ENCODE measurements around the gene ME1. TPM values are rescaled to one million over a fixed set of nuclear protein-coding genes. Genes with fewer than 3 reads are reported as not detected.
A peak's percentile ranks its signal among the peaks of the same experiment; 100 is the strongest.

Gene ME1
- total RNA-seq, 2 donors from 2014 or later: 7.5 to 15.4 TPM

DNA sequence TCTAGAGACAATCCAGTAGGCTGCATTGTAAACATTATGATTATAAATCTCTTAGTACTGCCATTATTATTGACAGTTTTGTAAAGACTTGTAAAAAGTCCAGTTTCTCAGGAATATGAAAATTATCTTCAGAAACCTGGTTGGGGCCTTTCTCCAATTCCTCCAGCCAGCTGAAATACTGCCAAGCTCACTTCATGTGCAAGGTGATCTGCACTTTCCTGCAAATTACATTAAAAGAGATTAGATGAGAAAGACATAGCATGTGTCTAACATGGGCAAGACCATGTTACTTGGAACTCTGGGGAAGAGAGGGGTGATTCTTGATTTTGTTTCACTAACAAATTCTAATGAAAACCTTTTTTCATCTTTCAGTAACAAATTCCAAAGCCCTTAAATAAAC is 261.7 kb downstream of the ME1 start:
- Mint-ChIP-seq H3K9me3 (no peaks in the 10 kb centered on the region), H3K27ac (no peak overlapping the region), H3K36me3 (ENCODE audit: low read depth) (peaks cover 71% of the 10 kb centered on the region), H3K4me1 (no peaks in the 10 kb centered on the region), H3K27me3 (ENCODE audit: insufficient read depth) (no peaks in the 10 kb centered on the region), H3K4me3 (no peak overlapping the region)
- DNase-seq: no peak
- Histone ChIP-seq H3K9ac (ENCODE audit: extremely low read depth, low read length, poor library complexity, severe bottlenecking) (no peak overlapping the region), H3K4me1 (ENCODE audit: control insufficient read depth, insufficient read depth, low read length) (no peaks in the 10 kb centered on the region), H3K27ac (ENCODE audit: low read depth, low read length) (no peak overlapping the region), H3K36me3 (ENCODE audit: control insufficient read depth, insufficient read depth, low read length) (peaks cover 95% of the 10 kb centered on the region), H3K27me3 (ENCODE audit: control insufficient read depth, insufficient read depth, low read length, poor library complexity, severe bottlenecking) (no peaks in the 10 kb centered on the region), H3K4me3 (ENCODE audit: low read length) (no peak overlapping the region), H3K9me3 (ENCODE audit: control insufficient read depth, low read length) (no peaks in the 10 kb centered on the region)
- TF ChIP-seq, protein P1, sequence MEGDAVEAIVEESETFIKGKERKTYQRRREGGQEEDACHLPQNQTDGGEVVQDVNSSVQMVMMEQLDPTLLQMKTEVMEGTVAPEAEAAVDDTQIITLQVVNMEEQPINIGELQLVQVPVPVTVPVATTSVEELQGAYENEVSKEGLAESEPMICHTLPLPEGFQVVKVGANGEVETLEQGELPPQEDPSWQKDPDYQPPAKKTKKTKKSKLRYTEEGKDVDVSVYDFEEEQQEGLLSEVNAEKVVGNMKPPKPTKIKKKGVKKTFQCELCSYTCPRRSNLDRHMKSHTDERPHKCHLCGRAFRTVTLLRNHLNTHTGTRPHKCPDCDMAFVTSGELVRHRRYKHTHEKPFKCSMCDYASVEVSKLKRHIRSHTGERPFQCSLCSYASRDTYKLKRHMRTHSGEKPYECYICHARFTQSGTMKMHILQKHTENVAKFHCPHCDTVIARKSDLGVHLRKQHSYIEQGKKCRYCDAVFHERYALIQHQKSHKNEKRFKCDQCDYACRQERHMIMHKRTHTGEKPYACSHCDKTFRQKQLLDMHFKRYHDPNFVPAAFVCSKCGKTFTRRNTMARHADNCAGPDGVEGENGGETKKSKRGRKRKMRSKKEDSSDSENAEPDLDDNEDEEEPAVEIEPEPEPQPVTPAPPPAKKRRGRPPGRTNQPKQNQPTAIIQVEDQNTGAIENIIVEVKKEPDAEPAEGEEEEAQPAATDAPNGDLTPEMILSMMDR (conservative IDR thresholded peaks at IDR 0.05): no peak

DNA sequence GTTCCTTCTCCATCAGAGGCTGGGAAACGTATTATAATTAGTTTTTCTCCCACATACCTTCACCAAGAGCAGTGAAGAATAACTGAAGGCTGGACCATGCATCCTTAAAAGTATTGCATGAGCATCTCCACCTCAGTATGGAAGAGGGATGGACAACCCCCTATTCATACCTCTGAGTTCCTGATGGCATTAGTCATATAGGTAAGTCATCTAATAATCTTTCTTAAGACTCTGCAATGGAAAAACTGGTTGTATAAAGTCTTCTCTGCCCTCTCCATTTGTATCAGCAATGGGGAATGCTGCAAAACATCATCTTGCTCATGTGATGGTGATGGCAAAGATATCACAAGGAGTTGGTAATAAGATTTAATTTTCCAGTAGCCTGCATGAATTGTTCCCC is 262.3 kb downstream of the ME1 start:
- H3K4me3 ChIP-seq (ENCODE audit: low read length): no peak overlapping the region
- H3K27ac ChIP-seq (ENCODE audit: low read depth, low read length): no peak overlapping the region
- no peaks in the 10 kb centered on the region for H3K9me3 ChIP-seq (ENCODE audit: control insufficient read depth, low read length)
- TF ChIP-seq, protein P1 (conservative IDR thresholded peaks at IDR 0.05): no peak
- WGBS, 2 experiments (ENCODE audit: insufficient coverage in 1 of 2, insufficient read length in 1 of 2): 100% methylated on average over 1 of the region's 1 CpG; no CpG with 5 or more reads in 1 of the 2 experiments
- Mint-ChIP-seq H3K27ac (peak overlapping the region; percentile 26), H3K9me3 (no peaks in the 10 kb centered on the region), H3K36me3 (ENCODE audit: low read depth) (peaks cover 68% of the 10 kb centered on the region), H3K4me3 (no peak overlapping the region), H3K4me1 (no peaks in the 10 kb centered on the region), H3K27me3 (ENCODE audit: insufficient read depth) (no peaks in the 10 kb centered on the region)
- no peak for DNase-seq
- H3K27me3 ChIP-seq (ENCODE audit: control insufficient read depth, insufficient read depth, low read length, poor library complexity, severe bottlenecking): no peaks in the 10 kb centered on the region
- H3K36me3 ChIP-seq (ENCODE audit: control insufficient read depth, insufficient read depth, low read length): peaks cover 95% of the 10 kb centered on the region
- H3K4me1 ChIP-seq (ENCODE audit: control insufficient read depth, insufficient read depth, low read length): no peaks in the 10 kb centered on the region
- no peak overlapping the region for H3K9ac ChIP-seq (ENCODE audit: extremely low read depth, low read length, poor library complexity, severe bottlenecking)

DNA sequence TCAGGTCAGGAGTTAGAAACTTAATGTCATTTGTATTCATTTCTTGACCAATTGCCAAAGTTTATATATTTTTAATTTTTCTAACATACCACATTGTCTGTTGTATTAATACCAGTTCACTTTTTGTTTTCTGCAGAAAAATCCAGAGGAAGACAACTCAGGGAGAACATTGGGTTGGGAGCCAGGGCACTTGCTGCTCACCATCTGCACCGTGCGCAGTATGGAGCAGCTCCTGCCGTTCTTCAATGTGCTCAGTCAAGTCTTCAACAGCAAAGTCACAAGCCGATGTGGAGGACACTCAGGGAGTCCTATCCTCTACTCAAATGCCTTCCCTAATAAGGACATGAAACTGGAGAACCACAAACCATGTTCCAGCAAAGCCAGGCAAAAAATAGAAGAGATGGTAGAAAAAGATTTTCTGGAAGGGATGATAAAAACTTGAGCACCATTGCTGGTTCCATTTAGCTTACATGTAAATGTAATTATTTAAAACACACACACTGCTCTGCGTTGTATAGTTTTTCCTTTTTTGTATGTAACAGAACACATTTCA is 263.0 kb downstream of the ME1 start:
- TF ChIP-seq, protein P1 (conservative IDR thresholded peaks at IDR 0.05): no peak
- no peak overlapping the region for H3K27ac ChIP-seq (ENCODE audit: low read depth, low read length)
- no peaks in the 10 kb centered on the region for H3K9me3 ChIP-seq (ENCODE audit: control insufficient read depth, low read length)
- H3K27me3 ChIP-seq (ENCODE audit: control insufficient read depth, insufficient read depth, low read length, poor library complexity, severe bottlenecking): no peaks in the 10 kb centered on the region
- H3K4me3 ChIP-seq (ENCODE audit: low read length): no peak overlapping the region
- no peaks in the 10 kb centered on the region for H3K4me1 Mint-ChIP-seq
- peaks cover 94% of the 10 kb centered on the region for H3K36me3 ChIP-seq (ENCODE audit: control insufficient read depth, insufficient read depth, low read length)
- no peaks in the 10 kb centered on the region for H3K27me3 Mint-ChIP-seq (ENCODE audit: insufficient read depth)
- H3K36me3 Mint-ChIP-seq (ENCODE audit: low read depth): peaks cover 67% of the 10 kb centered on the region
- H3K4me3 Mint-ChIP-seq: no peak overlapping the region
- H3K4me1 ChIP-seq (ENCODE audit: control insufficient read depth, insufficient read depth, low read length): no peaks in the 10 kb centered on the region
- no peak for DNase-seq
- 95 to 100% methylated on average over 2 to 4 of the region's 5 CpGs for WGBS, 2 experiments (ENCODE audit: insufficient coverage in 1 of 2, insufficient read length in 1 of 2)
- H3K9me3 Mint-ChIP-seq: no peaks in the 10 kb centered on the region
- no peak overlapping the region for H3K9ac ChIP-seq (ENCODE audit: extremely low read depth, low read length, poor library complexity, severe bottlenecking)
- peak overlapping the region; percentile 55 for H3K27ac Mint-ChIP-seq

Other genes starting within 250 kb of the ME1 start
- 100 to 1,000 TPM in 1 of 2 donors, 10 to 100 TPM in 1; 78.3 to 101 TPM for gene PGM3, start 237.8 kb downstream of the ME1 start, total RNA-seq
- gene RWDD2A, start 237.7 kb downstream of the ME1 start, total RNA-seq: 1 to 10 TPM; 6.0 to 8.1 TPM
- 1 to 10 TPM; 2.1 to 3.8 TPM for gene PRSS35, start 81.5 kb upstream of the ME1 start, total RNA-seq